HG03354 (cell line): Measurements from ENCODE around the gene ZNF511.
A peak's percentile ranks its signal among the peaks of the same experiment; 100 is the strongest.

Experiments
- ATAC-seq: cut with Tn5 transposase; IDR thresholded peaks from one replicate; pipeline ENCODE4 v1.9.1; 2021; ENCODE audit warnings: mild to moderate bottlenecking; ENCODE audit not compliant: unreplicated experiment, poor library complexity, severe bottlenecking

Gene ZNF511

DNA sequence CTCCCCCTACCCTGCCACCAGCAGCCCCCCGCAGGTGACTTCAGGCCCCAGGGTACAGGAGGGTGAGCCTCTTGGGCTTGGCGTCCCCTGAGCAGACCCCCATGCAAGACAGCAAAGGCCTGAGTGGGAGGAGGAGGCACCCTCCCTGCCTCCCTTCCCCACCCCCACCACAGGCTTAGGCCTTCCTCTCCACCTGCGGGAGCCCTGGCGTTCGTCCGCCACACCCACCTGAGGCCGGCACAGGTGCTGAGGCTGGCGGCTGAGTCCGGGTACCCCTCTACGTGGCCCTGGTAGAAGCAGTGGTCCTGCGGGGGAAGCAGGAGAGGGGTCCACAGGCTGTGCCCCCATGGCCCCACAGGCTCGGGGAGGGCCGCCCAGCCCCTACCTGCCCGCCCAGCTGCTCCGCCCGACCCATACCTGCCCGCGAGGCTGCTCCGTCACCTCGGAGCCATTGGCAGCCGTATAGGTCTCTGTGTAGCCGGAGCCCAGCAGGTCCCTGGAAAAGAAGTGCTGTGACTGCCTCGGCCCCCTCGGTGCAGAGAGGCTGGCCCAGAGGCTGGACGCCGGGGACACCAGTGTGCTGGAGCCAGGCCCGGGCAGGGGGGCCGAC is 35.1 kb upstream of the ZNF511 start:
- no peak for ATAC-seq

DNA sequence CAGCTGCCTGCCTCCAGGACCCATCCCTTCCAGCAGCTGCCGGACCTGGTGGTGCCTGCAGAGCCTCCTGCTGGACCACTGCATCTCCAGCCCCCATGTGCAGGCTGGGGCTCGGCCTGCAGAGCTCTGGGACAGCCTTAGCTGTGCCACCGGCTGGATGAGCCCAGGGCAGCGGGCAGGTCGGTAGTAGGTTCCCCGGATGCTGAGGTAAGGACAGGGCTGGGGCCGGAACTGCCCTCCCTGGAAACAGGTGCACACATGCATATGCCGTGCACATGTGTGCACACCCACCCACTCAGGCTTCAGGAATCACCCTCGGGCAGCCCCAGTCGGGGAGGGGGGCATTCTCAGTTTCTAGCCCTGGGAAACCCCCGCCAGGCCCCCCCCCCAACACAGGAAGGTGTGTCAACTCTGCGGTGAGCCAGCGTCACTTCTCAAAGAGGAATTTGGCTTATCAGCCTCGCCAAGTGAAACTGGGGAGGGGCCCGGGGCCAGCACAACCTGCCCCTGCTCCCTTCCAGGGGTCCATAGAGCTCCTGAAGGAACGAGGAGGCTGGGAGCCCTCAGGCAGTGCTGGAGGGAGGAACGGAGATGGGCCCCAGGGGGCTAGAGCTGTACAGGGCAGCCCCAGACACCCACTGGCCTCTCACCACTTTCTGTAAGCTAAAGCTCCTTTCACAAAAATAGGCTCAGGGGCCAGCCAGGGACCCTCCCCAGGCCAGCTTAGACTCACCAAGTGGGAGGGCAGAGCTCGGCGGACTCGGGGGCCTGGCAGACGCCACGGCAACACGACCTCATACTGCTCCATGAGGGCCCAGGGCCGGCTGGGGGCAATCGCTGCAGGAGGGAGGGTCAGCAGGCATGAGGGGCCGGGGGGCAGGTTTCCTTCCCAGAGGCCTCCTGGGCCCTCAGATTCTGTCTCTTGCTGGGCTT is 33.7 kb upstream of the ZNF511 start:
- ATAC-seq = peak; percentile 55

DNA sequence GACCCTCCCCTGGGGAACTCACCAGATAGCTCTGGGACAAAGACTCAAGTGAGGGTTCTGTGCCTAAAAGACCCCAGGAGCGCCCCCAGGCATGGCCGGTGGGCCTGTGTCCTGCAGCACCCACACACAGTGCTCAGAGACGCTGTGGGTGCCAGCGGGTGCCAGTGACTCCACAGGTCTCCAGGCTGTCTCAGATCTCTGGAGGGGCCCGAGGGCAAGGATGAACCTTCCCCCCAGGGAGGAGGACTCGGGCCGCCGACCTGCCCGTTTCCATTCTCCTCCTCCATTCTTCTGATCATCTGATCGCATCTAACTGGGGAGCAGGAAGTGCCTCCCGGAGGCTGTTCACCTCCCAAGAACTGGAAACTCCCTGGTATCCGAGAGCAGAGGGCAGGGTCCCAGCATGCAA is 33.0 kb upstream of the ZNF511 start:
- peak; percentile 43 for ATAC-seq

DNA sequence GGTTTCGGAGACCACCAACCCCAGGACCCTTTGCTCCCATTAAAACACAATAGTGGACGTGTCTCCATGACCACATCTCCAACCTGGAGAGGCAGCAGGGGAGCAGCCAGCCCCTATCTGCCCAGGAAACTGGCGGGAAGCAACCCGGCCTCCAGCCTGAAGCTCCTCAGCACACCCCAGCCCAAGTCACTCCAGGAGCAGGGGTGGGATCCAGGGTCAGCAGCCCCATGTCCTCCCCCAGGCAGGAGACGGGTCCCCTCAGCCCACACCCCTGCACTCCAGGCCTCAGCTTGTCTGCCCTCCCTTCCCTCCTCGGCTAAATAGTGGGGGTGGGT is 32.6 kb upstream of the ZNF511 start:
- no peak for ATAC-seq

DNA sequence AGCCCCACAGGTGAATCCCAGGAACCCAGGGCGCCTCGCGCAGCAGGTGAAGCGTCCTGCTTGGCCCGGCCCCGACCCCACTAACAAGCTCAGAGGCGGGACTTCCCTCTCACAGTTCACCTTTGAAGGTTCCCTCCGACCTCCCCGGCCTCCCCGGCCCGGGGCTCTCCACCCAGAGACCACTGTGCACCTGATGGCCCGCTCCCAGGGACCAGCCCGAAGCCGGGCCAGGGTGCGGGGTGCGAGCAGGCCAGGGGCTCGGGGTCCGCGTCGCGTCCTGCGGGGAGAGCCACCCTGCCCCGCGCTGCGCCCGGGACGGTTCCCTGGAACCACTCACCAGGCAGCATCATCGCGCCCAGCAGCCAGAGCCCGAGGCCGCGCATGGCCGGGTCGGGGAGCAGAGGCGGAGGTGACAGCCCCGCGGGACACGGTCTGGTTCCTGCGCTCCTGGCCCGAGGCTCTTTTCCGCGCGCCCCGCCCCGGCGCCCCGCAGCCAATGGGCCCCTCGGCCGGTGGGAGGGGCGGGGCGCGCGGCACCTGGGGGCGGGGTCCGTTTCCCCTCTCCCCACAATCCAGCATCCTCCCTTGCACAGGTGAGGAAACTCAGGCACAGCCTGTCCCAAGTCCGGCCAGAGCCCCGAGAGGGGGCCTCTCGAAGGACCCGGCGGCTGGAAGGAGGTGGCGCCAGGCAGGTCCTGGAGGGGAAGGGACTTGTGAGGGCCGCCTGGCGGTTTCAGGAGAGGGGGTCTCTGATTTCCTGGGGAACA is 32.1 kb upstream of the ZNF511 start, which contains the start of gene ADAM8:
Gene ADAM8 (minus strand): TSS at position 434 of the 767 bp plus-strand sequence. CDS start 51 bp downstream, at position 383.
- peak; percentile 46 for ATAC-seq

DNA sequence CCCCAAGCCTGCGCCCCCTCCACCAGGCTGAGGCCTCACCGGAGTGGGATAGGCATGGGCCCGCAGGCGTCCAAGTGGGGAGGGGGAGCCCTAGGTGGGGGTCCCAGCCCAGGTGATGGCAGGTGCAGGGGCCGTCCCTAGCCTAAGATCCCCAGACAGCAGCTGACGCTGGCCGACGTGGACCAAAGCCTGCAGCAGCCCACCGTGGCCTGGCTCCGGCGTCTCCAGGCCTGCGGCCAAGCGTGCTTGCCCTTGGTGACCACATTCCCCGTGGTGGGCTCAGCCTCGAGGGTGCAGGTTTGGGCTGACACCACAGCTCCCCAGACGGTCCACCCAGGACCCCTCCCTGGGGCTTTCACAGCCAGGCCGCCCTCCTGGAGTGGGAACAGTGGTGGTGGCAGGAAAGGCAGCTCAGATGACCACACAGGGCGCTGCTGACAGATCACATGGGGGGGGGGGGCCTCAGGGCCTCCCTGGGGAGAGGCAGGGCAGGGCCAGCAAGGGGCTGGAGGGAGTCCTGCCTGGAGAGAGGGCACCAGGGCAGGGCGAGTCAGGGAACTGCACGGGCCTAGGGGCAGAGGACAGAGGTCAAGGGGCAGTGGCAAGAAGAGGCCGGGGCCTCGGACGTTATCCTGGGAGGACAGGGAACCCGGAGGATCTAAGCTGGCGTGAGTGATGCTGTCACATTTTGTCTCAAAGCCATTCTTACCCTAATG is 31.3 kb upstream of the ZNF511 start:
- ATAC-seq = no peak

DNA sequence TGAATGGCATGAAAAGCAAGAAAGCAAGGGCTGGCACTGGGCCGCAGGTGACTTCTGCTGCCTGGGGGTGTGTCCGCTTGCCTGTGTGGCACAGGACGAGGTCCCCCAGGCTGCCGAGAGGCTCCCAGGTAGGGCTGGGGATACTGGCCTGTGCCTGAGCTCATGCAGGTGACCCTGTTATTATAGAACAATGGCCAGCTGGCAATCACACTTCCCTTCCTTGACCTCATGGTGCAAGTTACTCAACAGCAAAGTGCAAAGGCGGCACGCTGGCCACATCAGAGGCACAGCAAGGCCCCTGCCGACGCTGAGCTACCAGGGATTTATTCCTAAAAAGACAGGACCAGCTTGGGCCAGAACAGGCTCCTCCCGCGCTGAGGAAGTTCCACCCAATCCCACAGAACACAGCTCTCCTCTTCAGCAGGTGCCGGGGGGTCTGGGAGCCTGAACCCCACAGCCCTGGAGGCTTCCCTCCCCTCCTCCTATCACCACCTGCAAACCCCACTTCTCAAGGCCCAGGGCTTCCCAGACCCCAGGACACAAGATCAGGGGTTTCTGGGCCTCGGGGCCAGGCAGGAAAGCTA is 30.6 kb upstream of the ZNF511 start:
- ATAC-seq = no peak

DNA sequence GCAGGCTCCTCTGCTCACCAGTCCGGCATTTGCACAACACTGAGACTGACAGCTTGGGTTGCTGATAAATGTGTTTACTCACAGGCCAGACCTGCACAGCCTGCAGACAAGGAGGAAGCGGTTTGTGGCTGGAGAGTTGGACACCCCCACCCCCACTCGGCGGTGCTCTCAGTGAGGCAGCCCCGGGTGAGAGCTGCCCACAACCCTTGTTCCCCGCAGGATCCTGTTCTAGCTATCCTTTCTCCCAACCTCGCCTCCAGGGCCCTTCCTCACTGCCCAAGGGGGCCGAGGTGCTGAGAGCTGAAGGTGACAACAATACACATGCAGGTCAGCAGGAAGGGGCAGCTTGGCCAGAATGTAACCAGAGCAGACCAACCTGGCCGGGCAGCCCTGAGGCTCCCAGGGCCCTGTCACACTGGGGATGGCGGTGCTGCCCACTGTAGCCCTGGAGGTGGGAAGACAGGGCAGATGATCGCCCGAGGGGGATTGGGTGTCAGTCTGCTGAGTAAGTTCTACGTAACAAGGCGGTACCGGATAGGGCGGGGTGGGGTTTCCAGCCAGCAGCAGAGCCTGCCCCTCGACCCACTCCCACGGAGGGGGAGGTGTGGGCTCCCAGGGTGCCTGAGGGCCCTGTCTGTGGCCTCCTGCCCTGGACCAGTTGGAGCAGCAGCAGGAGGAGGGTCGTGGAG is 30.0 kb upstream of the ZNF511 start:
- ATAC-seq = peak; percentile 50

DNA sequence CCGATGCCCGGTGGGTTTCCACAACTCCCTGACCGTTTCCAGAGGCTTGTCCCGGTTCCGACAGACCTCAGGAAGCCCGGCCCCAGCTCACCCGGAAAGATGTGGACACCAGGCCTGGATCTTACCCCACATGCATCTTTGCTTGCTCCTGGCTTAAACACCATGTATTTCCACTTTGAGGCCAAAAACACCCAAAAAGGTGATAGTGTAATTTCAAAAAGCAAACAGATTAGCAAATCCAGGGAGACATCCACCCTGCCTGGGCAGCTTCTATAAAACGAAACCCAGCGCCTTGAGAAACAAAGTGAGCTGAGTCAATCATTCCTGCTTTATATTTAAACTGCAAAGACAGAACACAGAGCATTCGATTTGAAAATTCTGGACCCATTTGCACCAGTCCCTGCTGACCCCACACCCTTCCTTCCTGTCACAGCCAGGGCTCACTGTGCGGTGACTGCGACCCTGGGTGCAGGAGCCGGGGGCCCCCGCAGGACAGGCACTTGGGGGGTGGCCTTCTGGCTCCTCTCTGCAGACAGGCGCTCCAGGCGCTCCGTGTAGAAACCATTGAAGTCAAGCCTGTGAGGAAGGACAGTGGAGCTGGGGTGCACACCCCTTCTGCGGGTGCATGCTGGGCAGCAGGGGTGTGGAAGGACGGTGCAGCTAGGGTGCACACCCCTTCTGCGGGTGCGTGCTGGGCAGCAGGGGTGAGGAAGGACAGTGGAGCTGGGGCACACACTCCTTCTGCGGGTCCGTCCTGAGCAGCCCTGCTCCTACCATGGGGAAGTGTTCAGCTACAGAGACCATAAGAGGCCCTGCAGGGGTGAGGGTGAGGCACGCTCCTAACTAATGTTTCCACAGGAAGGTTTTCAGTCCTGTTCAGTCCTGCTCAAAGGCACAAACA is 29.1 kb upstream of the ZNF511 start:
- no peak for ATAC-seq

DNA sequence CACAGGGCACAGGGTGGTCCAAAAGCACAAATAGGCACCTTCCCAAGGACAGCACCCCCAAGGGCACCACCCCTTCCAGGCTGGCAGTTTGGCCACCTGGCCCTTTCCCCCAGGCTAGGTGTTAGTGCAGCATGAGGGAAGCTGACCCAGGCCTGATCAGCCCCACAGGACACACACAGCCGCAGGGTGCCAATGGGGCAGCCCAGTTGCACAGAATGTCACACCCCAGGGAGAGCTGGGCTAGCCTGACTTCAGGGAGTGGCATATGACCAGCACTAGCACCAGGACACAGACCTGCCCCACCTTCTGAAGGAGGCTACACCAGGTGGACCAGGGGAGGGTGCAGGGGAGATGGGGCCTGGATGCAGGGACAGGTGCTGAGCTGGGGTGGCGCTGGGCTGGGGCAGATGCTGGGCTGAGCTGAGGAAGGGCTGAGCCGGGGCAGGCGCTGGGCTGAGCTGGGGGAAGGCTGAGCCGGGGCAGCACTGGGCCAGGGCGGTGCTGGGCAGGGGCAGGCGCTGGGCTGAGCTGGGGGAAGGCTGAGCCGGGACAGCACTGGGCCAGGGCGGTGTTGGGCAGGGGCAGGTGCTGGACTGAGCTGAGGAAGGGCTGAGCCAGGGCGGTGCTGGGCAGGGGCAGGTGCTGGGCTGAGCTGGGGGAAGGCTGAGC is 28.2 kb upstream of the ZNF511 start:
- ATAC-seq = no peak

DNA sequence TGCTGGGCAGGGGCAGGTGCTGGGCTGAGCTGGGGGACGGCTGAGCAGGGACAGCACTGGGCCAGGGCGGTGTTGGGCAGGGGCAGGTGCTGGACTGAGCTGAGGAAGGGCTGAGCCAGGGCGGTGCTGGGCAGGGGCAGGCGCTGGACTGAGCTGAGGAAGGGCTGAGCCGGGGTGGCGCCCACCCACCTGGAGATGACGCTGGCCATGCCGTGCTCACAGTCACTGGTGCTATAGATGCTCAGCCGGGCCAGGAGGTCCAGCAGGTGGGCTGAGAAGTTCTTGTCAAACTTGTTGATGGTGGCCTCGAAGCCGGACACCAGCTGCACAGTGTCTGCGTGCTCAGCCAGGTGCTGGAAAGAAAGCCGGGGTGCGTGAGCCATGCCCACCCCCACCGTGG is 27.6 kb upstream of the ZNF511 start:
- no peak for ATAC-seq

DNA sequence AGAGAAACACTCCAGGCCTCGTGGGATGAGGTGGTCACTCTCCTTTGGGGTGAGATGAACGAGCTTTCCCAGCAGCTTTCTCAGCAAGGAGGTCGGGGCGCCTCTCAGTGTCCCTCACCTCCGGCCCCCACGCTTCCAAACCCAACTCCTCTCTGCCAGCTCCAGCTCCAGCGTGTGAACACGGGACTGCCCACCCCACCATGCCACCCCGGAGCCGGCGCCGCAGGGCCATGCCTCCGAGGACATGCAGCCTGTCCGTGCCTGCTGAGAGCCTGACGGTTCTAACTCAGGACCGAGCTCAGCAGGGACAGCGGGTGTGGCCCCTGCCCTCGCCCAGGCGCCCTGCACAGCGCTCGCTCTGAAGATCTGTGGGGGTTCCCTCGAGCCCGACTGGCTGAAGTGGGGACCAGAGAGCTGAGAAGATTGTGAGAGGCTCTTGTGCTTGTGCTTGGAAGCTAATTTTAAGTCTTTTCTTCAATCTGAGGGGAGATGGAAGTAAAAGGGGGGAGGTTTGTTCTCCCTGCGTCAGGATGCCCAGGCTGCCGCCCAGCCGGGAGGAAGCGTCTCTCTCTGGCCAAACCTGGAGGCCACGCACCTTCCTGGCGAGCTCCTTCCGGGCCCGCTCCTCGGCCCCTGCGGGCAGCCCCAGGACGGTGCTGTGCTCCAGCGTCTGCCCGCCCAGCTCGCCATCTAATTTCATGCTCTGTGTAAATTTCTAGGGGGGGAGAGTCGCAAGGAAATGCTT is 26.9 kb upstream of the ZNF511 start:
- no peak for ATAC-seq

DNA sequence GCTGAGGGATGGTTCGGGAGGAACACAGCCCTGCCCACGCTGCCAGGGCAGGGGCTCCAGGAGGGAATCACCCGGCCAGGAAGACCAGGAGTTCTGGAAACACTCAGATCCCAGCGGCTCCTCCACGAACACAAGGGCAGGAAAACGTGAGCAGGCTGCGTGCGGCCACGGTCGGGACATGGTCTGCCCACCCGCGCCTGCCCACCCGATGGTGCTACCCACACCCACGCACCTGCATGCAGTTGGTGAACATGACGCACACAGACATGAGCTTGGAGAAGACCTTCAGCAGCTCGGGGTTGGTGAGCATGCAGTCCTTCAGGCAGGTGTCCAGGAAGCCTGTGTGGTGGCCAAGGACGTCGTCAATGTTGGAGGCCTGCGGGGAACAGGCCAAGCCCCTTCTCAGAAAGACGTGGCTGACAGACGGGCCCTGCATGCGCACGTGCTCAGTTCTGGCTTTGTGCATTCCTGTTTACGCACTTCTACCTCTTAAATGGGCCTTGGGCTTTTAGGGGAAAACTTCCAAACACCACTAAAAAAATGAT is 25.8 kb upstream of the ZNF511 start:
- ATAC-seq = no peak

DNA sequence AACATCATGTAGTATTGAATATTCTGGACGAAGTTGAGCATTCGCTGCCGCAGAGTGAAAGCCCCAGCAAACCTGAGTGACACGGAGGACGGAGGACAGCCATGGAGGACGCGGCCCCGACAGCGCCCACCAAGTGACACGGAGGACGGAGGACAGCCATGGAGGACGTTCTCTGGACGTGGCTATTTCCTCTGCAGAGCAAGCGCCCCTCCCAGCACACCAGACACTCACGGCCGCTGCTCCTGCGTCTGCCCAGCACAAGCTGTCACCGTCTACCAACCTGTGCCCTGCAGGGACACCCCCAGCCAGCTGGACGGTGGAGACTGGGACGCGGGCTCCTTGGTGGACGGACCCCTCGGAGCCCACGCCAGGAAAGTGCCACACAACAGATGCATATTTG is 24.8 kb upstream of the ZNF511 start:
- ATAC-seq = no peak

DNA sequence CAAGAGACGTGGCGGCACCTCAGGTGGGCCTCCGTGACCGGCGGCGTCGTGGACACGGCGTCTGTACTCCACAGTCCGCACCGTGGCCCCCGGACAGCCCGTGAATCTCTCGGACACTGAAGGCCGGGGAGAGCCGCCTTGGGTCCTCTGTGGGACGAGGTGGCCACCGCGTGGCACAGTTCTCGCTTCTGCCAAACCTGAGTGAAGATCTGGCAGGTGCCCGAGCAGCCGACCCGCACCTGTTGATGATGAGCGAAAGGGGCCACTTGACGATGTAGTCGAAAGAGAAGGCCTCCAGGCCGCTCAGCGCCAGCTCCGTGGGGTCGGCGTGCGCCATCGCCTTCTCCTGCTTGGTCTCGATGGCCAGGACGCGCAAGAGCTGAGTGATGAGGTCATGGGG is 23.5 kb upstream of the ZNF511 start:
- no peak for ATAC-seq

DNA sequence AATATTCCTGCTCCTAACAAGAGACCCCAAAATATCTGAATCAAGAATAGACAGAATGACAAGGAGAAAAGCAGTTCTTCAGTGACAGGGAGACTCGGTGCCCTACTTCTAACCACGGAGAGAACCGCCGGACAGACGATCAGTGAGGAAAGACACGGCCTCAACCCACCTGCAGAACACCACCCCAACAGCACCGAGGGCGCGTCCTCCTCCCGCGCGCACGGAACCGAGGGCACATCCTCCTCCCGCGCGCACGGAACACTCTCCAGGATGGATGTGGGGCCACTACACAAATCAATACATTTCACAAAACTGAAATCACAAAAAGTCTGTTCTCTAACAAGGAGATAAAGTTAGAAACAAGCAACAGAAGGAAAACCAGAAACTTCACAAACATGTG is 22.3 kb upstream of the ZNF511 start:
- ATAC-seq = no peak
